ENCODE results near the gene LRRC25. TPM values are rescaled to one million over a fixed set of nuclear protein-coding genes. Genes with fewer than 3 reads are reported as not detected.

The LRRC25 gene
- polyA plus RNA-seq, 2 of the 4 experiments (the other 2 are of a cell fraction): not detected

DNA sequence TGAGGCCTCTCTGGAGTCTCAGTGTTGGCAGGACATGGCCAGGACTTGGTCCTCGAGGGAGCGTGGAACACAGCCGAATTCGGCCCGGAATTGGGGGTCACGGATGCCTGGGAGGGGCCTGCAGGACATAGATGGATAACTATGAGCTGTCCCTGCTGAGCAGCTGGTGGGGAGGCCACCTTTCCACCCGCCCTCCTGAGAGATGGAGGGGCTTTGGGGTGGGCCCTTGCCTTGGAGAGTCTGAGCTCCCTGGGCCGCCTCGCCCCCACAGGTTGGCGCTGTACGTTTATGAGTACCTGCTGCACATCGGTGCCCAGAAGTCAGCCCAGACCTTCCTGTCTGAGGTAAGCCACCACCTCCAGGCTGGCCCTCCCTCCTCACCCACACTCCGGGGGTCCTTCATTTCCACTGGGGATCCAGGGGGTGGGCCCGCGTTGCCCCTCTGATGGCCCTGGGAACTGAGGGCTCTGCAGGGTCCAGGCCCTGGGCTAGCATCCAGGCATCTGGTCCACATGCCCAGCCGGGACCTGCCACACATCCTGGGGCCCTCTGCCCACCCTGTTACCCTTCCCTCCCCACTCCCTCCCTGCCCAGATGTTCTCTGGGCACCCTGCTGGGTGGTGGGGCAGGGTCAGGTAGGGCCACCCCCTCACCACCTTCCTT lies 29.8 kb upstream of the LRRC25 start (continued):
- no peak for TF ChIP-seq ELK1 (IDR thresholded peaks at IDR 0.05; ENCODE audit: low read depth, low read length)
- no peak for TF ChIP-seq RARB (CRISPR knock-in tag; IDR thresholded peaks at IDR 0.05)
- no peak for TF ChIP-seq BCL3 (IDR thresholded peaks at IDR 0.05)
- no peak for TF ChIP-seq MAZ (IDR thresholded peaks at IDR 0.05; ENCODE audit: borderline replicate concordance, low read depth, low read length)
- TF ChIP-seq RCOR1 (IDR thresholded peaks at IDR 0.05; ENCODE audit: low read depth, low read length): no peak
- no peak for TF ChIP-seq ZFP36 (IDR thresholded peaks at IDR 0.05; ENCODE audit: borderline replicate concordance, partially characterized antibody)
- TF ChIP-seq FOSB (CRISPR knock-in tag; IDR thresholded peaks at IDR 0.05): no peak
- no peak for TF ChIP-seq EP300 (IDR thresholded peaks at IDR 0.05)
- TF ChIP-seq USF2 (IDR thresholded peaks at IDR 0.05): no peak
- no peak for TF ChIP-seq E2F6 (IDR thresholded peaks at IDR 0.05; ENCODE audit: borderline replicate concordance, low read depth)

- WGBS (ENCODE audit: missing lambda C conversion rate): no CpG with 5 or more reads among the region's 8 CpGs
- DNase-seq (ENCODE audit: low read depth in 1 of 2, low spot score in 1 of 2): no peak
- no peak overlapping the region for H3K4me2 ChIP-seq
- H3K4me1 ChIP-seq: peaks cover 38% of the 10 kb centered on the region
- no peak for FAIRE-seq
- TF ChIP-seq HEYL (CRISPR knock-in tag; IDR thresholded peaks at IDR 0.05) (no peak), TP53 (CRISPR knock-in tag; IDR thresholded peaks at IDR 0.05) (no peak), PHF8 (IDR thresholded peaks at IDR 0.05; ENCODE audit: borderline replicate concordance, low read depth) (no peak), ZSCAN20 (CRISPR knock-in tag; IDR thresholded peaks at IDR 0.05) (no peak)
- no peak for ATAC-seq
- H3K9me3 ChIP-seq: no peaks in the 10 kb centered on the region
- CTCF ChIA-PET: interaction anchor here (1.0 kb wide), 2 partner anchors 13 to 16 kb away, joined by 3 read pairs; no protein-coding TSS in a partner anchor
- no peak overlapping the region for H3K4me3 ChIP-seq
- peak overlapping the region in 1 of 2 experiments; percentile 51; a peak in 3 of 6 replicates for H3K27ac ChIP-seq
- POLR2A ChIA-PET: no interaction called here
These were observed 29.0 kb upstream of the LRRC25 start for GRCh38 chr19:18426416-18426767.

- Histone ChIP-seq H3K9me3 (no peaks in the 10 kb centered on the region), H3K27ac (peak overlapping the region in 1 of 2 experiments; percentile 51; a peak in 3 of 6 replicates), H3K4me1 (peaks cover 45% of the 10 kb centered on the region), H3K4me3 (no peak overlapping the region), H3K4me2 (no peak overlapping the region)
- DNase-seq (ENCODE audit: low read depth in 1 of 2, low spot score in 1 of 2) (no peak), ATAC-seq (peak in 1 of 2 experiments; percentile 25; a peak in 3 of 6 replicates), FAIRE-seq (no peak)
- TF ChIP-seq CBX2 (IDR thresholded peaks at IDR 0.05; ENCODE audit: borderline replicate concordance, low read depth) (no peak), HEYL (CRISPR knock-in tag; IDR thresholded peaks at IDR 0.05) (no peak), SREBF2 (IDR thresholded peaks at IDR 0.05) (no peak), RARB (CRISPR knock-in tag; IDR thresholded peaks at IDR 0.05) (no peak), RCOR1 (IDR thresholded peaks at IDR 0.05; ENCODE audit: low read depth, low read length) (no peak), USF2 (IDR thresholded peaks at IDR 0.05) (no peak)
- TF ChIP-seq, protein P1, sequence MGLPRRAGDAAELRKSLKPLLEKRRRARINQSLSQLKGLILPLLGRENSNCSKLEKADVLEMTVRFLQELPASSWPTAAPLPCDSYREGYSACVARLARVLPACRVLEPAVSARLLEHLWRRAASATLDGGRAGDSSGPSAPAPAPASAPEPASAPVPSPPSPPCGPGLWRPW (IDR thresholded peaks at IDR 0.05): no peak
- POLR2A ChIA-PET: no interaction called here
- 68% methylated on average over 17 of the region's 18 CpGs for WGBS (ENCODE audit: missing lambda C conversion rate)
- CTCF ChIA-PET: interaction anchor here (1.0 to 1.4 kb wide), 3 partner anchors 14 to 37 kb away, joined by 3 to 5 read pairs (median 3); no protein-coding TSS in a partner anchor
These were observed 28.3 kb upstream of the LRRC25 start for GRCh38 chr19:18425515-18426415.

All from A549 (cell line).